Loucy (cell line): ENCODE measurements around the gene SPATA25.

Experiments used
- CTCF ChIP-seq: fragments of 200-600 bp; sonication (generic); conservative IDR thresholded peaks from 2 replicates; pipeline ENCODE4 v1.5.1; 2014; ENCODE audit warnings: mild to moderate bottlenecking, antibody characterized with exemption, low read length
- EZH2phosphoT487 ChIP-seq: fragments of 200-600 bp; IDR thresholded peaks from 2 replicates; pipeline ENCODE4 v1.6.1; 2018; ENCODE audit warnings: antibody characterized with exemption, mild to moderate bottlenecking, moderate library complexity, borderline replicate concordance

DNA sequence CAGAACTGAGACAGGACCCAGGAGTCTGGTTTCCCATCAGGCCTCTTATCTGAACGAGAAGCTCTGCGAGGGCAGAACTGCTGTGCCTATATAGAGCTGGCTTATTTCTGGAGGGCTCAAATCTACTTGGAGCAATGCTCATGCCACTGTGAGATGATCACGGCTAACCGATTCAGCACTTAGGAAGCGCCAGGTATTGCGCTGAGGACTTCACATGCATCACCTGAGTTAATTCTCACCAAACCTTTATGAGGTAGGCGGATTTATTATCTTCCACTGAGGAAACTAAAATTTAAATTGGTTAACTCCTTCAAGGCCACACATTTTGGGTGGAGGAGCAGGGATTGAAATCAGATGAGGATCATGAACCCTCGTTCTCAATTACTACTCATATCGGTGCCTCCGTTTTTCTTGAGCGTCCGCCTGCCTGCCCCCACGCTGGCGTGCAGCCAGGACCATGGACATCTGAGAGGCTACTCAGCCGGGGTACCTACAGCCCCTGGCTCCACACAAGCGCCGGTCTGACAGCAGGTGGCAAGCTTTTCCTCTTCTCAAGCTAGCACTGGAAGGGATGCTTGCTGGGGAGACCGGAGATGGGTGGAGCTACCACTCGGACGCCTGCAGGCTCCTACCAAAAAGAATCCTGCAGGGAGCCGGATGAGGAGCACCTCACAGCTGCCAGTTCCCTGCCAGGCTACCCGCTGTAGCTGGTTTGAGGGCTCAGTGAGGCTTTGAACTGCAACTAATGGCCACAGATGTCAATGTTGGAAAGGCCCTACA lies 46.0 kb upstream of the SPATA25 start:
- TF ChIP-seq CTCF (peak; percentile 57), EZH2phosphoT487 (no peak)
